ENCODE measurements around the gene KCNK10.

Gene KCNK10, protein sequence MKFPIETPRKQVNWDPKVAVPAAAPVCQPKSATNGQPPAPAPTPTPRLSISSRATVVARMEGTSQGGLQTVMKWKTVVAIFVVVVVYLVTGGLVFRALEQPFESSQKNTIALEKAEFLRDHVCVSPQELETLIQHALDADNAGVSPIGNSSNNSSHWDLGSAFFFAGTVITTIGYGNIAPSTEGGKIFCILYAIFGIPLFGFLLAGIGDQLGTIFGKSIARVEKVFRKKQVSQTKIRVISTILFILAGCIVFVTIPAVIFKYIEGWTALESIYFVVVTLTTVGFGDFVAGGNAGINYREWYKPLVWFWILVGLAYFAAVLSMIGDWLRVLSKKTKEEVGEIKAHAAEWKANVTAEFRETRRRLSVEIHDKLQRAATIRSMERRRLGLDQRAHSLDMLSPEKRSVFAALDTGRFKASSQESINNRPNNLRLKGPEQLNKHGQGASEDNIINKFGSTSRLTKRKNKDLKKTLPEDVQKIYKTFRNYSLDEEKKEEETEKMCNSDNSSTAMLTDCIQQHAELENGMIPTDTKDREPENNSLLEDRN

GRCh38 chr14:88323086-88323522, at the start of gene KCNK10:
TSS of gene KCNK10 (minus strand) at chr14:88323269. CDS start at chr14:88322798, 471 bp downstream.
- DNase-seq, result no peak

DNA sequence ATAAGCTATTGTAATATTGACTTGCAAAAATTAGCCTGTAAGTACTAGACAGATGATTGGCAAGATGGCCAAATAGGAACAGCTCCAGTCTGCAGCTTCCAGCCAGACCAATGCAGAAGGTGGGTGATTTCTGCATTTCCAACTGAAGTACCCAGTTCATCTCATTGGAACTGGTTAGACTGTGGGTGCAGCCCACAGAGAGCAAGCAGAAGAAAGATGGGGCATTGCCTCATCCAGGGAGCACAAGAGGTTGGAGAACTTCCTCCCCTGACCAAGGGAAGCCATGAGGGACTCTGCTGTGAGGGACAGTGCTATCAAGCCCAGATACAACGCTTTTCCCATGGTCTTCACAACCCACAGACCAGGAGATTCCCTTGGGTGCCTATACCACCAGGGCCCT, 46.4 kb upstream of the KCNK10 start:
- DNase-seq, result no peak

DNA sequence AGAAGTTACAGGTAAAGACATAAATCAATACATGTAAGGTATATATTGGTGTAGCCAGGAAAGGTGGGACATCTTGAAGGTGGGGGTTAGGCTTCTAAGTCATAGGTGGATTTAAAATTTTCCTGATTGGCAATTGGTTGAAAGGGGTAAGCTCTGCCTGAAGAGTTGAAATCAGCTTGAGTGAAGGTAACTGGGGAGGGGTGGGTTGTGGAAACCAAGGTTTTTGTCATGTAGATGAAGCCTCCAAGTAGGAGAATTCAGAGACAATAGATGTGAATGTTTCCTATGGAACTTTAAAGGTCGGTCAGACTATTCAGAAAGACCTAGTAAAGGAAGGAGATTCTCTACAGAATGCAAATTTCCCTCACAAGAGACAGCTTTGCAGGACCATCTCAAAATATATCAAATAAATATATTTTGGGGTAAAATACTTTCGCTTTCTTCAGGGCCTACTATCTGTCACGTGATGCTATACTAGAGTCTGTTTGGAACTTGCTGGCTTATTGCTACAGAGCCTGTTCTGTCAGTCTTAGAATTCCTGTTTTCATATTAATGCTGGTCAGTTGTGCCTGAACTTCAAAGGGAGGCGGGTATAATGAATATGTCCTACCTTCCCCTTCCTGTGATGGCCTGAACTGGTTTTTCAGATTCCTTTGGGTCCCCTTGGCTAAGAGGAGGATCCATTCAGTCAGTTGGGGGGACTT, 41.8 kb upstream of the KCNK10 start:
- no peak for DNase-seq

DNA sequence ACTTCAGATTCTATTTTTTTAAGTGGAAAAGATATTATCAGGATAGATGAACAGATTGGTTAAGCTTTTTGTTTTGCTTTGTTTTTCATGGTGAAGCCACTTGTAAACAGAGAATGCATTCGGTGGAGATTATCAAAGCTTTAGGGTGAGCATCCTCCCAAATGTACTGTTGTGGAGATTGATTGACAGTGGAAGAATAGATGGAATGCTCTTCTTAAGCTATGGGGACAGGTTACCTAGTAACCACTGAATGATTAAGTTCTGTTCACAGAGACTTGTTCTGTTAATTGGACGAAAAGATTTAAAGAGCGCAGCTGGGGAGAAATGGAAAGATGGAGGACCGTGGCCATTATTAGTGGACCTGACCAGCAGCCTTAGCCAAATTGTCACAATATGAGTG, 40.6 kb upstream of the KCNK10 start:
- no peak for DNase-seq

DNA sequence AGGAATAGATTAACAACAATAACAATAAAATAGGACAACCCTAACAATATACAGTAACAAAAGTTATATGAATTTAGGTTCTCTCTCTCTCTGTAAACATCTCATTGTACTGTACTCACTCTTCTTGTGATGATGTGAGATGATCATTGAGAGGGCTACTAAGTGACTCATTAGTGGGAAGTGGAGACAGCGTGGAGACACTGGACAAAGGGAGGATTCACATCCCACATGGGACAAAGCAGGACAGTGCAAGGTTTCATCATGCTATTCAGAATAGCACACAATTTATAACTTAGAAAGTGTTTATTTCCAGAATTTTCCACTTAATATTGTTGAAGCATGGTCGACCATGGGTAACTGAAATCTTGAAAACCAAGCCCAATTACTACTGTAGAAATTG, 36.4 kb upstream of the KCNK10 start:
- DNase-seq, result no peak

DNA sequence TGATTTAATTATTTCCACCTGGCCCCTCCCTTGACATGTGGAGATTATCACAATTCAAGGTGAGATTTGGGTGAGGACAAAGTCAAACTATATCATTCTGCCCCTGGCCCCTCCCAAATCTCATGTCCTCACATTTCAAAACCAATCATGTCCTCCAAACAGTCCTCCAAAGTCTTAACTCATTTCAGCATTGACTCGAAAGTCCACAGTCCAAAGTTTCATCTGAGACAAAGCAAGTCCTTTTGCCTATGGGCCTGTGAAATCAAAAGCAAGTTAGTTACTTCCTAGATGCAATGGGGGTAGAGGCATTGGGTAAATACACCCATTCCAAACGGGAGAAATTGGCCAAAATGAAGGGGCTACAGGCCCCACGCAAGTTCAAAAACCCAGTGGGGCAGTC, 31.3 kb upstream of the KCNK10 start:
- DNase-seq, result no peak

DNA sequence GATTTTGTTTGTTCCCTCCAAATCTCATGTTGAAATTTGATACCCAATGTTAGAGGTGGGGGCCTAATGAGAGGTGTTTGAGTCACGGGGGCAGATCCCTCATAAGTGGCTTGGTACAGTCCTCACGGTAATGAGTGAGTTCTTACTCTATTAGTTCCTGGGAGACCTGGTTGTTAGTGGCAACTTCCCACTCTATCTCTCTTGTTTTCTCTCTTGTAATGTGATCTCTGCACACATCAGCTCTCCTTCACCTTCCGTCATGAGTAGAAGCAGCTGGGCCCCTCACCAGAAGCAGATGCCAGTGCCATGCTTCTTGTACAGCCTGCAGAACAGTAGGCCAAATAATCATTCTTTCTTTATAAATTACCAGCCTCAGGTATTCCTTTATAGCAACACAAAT, 29.6 kb upstream of the KCNK10 start:
- no peak for DNase-seq

- DNase-seq, result no peak
Observed at GRCh38 chr14:88351966-88352691, 29.1 kb upstream of the KCNK10 start.

- DNase-seq, result no peak
Observed at GRCh38 chr14:88348546-88348945, 25.5 kb upstream of the KCNK10 start.

GRCh38 chr14:88346048-88346639, 23.1 kb upstream of the KCNK10 start:
- DNase-seq, result no peak

- no peak for DNase-seq
Observed at GRCh38 chr14:88342980-88343379, 19.9 kb upstream of the KCNK10 start.

GRCh38 chr14:88340357-88340756, 17.3 kb upstream of the KCNK10 start:
- no peak for DNase-seq

DNA sequence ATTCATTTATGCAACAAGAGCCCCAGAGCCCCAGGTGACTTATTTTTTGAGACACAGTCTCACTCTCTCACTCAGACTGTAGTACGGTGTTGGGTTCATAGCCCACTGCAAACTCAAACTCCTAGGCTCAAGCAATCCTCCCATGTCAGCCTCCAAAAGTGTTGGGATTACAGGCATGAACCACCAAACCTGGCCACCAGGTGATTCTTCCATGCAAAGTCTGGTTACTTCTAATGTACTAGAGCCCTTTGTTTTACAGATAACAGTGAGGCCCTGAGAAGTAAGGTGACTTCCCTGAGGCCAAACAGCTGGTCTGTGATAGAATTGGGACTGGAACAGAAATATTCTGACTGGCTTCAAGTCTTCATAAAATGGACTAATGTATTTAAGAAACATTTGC, 10.0 kb upstream of the KCNK10 start:
- no peak for DNase-seq

- no peak for DNase-seq
Observed at GRCh38 chr14:88327497-88327896, 4.4 kb upstream of the KCNK10 start.

- DNase-seq, result no peak
Observed at GRCh38 chr14:88326352-88327103, 3.5 kb upstream of the KCNK10 start.

DNA sequence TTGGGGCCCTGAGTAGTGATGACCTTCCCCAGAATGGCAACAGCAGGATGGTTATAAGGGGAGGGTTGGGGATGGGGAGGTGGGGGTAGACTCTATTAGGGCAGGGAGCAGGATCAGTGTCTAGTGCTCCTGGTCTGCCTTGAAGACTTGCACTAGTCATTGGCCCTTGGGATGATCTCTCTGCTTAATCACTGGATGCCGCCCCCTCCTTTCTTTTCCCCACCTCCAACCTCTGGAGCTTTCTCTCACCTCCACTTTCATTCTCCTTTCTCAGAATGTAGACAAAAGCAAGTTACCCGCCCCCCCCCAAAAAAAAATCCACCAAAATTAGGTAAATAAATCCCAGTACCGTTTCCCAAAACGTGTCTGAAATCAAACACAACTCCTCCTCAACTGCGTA, 2.8 kb upstream of the KCNK10 start:
- no peak for DNase-seq

DNA sequence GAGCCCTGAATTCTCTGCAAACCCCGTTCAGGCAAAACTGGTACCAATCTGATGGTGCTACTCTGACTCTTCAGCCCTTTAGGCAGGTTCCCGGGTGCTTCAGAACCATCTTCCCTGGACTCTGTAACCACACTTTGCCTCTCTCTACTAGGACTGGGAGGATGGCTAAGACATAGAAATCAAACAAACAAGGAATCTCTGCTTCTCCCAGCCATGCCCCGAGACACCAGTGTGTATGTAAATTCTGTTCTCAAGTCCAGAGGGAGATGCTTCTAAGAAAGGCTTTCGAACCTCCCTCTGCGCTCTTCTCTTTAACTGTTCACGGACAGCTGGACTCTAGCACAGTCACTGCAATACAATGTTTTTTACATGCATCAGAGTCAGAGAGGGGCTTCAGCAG, 1.9 kb upstream of the KCNK10 start:
- no peak for DNase-seq

DNA sequence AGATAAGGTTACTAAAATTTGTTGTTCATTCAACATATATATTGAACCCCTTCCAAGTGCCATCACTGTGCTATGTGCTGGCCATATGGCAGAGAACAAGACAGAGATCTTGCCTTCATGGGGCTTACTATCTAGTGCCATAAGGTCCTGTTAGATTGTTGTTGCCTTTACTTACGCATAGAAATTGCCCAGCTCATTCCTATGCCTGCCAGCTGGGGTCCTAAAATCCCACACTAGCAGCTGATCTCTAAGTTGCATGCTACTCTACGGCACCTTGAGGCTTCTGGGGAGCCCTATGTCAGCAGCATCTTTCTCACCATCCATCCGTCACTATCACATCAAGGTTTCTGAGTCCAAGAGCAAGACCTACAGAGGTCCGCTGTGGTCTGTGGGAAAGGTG, 1.4 kb upstream of the KCNK10 start:
- no peak for DNase-seq

DNA sequence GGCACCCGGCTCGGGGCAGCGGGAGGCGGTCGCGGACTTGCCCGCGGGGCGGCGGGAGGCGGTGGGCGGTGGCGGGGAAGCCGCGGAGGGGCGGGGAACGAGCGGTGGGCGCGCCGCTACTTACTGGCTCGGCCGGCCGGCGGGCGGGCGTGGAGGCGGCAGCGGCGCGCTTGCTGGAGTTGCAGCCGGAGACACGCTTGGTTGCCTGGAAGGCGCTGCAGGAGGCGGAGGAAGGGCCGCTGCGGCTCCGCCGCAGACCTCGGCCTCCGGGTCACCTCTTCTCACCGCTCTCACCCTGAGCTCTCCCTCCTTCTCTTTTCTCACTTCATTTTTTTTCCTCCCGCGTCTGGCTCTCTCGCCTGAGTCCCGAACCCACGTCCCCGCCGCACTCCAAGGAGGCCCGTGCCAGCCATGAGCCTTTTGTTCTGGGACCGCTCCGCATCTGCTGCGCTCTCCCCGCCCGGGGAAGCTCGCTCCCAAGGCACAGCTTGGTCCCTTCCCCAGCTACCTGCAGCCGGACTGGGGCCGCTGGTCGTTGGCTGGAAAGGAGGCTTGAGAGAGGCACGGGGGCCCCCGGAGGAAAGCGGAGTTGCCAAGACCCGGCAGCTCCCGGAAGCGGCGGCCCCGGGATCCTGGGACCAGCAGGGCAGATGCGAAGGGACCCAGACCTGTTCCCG, 592 bp upstream of the KCNK10 start:
- DNase-seq, result no peak

- DNase-seq, result no peak
Observed at GRCh38 chr14:88322504-88323085, 474 bp downstream of the KCNK10 start.
